GM21423 (cell line): ENCODE data around the gene LEF1.

Experiments used
- ATAC-seq: cut with Tn5 transposase; IDR thresholded peaks from one replicate; pipeline ENCODE4 v1.9.1; 2021; ENCODE audit warnings: mild to moderate bottlenecking, moderate library complexity; ENCODE audit not compliant: unreplicated experiment

LEF1 gene

DNA sequence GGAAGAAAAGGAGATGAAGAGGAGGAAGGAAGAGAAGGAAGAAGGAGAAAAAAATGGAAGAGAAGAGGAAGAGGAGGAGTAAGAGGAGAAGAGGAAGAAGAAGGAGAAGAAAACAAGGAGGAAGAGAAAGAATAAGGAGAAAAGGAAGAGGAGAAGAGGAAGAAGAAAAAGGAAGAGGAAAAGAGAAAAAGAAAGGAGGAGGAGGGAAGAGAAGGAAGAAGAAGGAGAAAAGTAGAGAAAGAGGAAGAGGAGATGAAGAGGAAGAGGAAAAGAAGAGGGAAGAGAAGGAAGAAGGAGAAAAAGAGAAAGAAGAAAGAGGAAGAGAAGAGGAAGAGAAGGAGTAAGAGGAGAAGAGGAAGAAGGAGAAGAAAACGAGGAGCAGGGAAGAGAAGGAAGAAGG lies 11.8 kb upstream of the LEF1 start:
- ATAC-seq = no peak

- no peak for ATAC-seq
Observed at GRCh38 chr4:108175966-108176365, 7.2 kb upstream of the LEF1 start.

DNA sequence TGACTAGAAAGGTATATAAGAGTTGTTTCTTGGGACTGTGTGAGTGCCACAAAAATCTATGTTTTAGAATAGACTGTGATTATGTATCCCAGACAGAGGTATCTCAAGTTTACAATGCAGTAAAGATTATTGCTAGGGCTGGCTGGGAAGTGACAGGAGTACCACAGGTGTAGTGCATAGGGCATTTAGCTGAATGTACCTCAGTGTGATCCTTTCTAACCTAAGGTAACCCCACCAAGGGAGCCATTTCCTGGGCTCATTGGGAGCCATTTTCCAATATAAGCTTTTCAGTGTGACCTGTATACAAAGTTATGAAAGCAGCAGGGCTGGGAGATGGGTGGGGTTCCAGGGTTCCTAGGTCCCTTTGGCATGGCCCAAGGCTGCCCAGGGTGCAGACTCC lies 6.1 kb upstream of the LEF1 start:
- ATAC-seq = no peak

DNA sequence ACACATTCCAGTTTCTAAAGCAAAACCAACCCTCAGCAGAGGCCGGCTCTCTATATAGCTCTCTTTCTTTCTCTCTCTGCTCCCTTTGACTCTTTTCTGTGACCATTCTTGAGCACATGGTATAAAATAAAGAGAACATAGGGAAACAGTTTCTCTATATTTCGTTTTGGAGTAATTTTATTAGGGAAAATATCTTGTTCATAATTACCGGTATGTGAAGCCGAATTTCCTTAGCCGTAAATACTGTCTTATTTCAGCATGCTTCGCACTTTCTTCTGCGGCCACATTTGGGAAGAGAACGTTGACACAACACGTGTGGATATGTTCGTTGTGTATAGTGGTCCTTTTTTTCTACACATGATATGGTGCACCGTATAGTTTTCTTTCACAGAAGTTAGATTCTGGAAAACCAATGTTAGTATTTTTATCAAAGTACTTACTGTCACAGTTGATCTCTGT lies 4.9 kb upstream of the LEF1 start:
- no peak for ATAC-seq

- peak; percentile 54 for ATAC-seq
Observed at GRCh38 chr4:108172753-108173598, 4.2 kb upstream of the LEF1 start.

GRCh38 chr4:108172231-108172752 lies 3.6 kb upstream of the LEF1 start:
- peak; percentile 30 for ATAC-seq

- ATAC-seq = no peak
Observed at GRCh38 chr4:108171339-108172230, 2.9 kb upstream of the LEF1 start.

- ATAC-seq = no peak
Observed at GRCh38 chr4:108170631-108171338, 2.1 kb upstream of the LEF1 start.

- no peak for ATAC-seq
Observed at GRCh38 chr4:108169664-108170063, 932 bp upstream of the LEF1 start.

DNA sequence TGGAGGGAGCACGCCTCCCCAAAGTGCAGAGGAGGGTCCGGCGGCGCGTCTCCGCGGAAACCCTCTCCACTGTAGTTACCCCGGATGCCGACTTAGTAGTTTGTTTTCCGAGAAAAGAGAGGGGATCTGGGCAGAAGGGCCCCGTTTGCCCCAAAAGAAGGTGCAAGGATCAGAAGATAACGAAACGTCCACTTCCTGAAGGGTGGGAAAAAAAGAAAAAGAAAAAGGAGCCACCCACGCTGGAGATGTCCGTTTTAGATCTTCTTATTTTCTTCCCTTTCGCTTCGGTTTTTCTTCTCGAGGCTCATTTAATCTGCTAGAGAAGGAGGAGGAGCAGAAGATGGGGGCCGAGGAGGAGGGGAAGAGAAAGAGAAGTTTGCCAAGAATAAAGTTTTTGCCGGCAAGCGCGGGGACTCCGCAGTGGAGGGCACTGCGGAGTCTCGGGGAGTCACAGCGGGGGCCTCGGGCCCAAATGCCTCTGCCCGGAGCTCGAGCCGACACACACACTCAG lies 517 bp downstream of the LEF1 start:
- no peak for ATAC-seq

DNA sequence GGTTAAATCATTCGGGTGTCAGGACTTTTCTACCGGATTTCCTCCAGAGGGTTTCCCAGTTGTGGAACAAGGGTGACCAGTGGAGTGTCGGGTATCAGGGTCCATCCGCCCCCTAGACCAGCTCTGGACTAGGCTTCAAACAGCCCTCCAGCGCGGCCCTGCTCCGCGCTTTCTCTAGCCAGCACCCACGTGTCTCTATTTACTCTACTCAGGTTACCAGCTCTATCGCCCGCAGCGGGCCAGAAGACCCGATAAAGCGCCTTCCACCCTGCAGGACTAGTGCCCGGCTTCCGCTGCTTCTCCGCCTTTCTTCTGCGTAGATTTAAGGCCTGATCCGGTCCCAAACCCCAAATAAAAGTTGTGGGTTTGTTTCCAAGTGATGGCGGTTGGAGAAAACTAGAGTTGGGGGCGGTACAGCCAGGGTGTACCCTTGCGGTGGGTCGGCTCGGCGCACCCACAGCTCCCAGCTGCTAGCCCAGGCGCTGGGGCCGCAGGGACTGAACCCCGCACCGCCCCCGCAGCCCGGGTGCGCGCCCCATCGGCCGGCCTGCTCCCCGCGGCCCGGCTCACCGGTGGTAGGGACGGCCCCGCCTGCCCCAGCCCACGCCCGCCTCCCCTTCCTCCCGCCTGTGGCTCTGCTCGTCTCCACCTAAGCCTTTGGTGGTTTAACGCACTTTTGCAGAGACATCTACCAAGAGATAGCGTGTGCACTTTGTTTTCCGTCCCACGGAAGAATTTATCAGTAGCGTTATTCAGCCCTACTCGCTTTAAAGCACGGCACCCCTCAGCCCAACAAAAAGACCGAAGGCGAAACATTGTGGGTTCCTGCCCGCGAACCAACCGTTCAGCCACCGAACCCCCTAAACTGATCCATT lies 2.1 kb downstream of the LEF1 start:
- no peak for ATAC-seq

GRCh38 chr4:108166038-108166437 lies 2.7 kb downstream of the LEF1 start:
- ATAC-seq = no peak

DNA sequence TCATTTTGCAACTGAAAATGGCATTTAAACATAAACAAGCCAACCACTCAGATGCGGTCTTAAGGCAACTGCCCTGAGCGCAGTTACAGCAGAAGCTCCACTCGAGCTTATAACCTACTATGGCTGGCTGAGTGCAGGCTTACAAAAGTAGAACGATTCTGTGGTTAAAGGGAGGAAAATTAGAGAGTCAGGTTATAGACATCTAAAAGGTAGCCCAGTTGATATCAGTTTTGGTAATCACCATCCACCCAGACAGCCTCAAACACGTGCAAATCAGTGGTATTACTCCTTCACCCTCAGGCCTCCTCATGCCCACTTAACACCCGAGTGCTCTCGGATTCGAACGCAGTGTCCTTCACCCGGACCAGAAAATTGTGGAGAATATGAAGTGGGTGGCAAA lies 3.1 kb downstream of the LEF1 start:
- ATAC-seq = no peak

DNA sequence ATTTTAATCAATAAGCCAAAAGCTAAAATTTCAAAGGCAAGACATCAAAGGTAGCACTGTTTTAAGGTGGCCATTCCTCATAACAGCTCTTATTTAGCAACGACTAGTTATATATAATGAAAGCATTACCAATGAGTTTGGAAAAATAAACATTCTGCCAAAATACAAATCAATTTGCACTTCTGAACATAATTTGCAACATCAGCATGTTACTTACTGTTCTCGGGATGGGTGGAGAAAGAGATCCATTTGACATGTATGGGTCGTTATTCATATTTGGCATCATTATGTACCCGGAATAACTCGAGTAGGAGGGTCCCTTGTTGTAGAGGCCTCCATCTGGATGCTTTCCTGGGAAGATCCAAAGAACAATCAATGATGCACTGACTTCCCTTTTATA lies 5.4 kb downstream of the LEF1 start:
- no peak for ATAC-seq

DNA sequence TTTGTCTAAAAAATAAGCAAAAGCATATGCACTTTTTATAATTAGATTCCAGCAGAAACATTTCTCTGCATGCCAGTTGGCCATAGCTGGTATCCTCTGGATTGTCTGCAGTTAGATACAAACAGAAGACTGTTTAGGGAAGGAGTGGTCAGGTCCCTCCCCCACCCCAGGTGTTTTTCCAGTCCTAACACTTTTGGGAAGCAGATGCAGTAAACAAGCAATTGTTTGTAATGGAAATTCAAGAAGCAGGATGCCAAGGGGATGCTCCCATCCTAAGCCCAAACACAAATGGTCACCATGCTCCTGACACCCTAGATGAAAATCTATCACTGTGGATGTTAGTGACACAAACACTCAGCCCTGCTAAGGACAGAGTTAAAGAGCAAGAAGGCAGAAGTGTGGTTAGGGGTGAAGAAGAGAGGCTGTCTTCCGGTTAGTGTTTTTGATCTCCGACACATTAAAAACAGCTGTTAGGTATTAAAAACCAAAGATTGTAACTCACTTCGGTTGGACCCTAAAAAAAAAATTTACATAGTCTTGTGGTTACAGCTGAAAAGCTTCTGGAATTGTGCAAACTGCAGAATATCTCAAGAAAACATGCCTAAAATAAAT lies 7.9 kb downstream of the LEF1 start:
- ATAC-seq = no peak

- no peak for ATAC-seq
Observed at GRCh38 chr4:108159845-108160244, 8.9 kb downstream of the LEF1 start.

DNA sequence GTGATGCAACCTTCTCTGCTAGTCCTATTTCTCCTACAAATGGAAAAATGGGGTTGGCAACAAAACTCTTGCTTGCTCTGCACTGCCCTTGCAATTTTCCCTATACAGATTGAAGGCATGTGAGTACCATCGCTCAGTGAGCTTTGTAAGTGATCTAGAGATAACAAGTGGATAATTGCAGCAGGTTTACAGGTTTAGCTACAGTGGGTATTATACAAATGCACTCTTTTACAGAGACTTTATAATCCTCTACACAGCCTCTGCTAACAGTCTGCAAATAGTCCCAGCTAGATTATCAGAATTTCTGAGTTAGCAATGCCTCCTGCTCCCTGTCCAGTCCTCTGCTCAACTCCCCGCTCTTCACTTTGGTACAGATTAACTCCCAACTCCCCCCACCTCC lies 11.1 kb downstream of the LEF1 start:
- ATAC-seq = no peak

DNA sequence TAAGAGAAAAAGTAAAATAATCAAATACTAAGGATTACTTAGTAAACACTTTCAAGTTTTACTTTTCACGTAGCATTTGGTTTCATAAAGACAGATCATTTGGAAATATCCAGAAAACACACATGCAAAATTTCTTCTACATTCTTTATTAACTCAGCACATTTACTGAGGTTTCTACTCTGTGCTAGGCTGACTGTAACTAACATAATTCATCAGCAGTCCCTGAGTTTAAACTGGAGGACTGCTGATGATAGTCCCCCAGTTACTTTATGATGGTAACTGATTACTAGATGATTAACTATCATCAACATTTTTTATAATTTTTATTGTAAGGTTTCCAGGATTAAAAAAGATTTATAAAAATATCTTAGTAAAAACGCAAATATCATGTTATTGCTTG lies 12.3 kb downstream of the LEF1 start:
- ATAC-seq = no peak

- no peak for ATAC-seq
Observed at GRCh38 chr4:108155373-108155772, 13.4 kb downstream of the LEF1 start.
